Measurements from ENCODE around the gene MAPK7.

DNA sequence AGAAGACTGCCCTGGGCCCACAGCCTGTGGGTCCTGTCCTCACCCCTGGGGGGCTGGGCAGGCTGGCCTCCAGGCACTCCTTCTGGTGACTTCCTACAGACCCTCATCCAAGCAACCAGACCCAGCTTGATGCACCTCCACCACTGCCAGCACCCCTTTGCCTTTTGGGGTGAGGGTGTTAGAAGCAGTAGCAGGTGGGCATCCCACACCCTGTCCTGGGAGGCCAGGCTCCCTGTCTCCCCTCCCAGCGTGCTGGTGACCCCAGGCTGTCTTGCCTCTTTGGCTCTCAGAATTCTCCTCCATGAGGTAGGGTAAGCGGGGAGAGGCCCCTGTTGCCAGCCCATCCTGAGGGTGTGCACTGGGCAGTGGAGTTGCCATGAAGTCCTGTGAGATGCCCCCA, 49.2 kb upstream of the MAPK7 start:
- TF ChIP-seq, protein P1, sequence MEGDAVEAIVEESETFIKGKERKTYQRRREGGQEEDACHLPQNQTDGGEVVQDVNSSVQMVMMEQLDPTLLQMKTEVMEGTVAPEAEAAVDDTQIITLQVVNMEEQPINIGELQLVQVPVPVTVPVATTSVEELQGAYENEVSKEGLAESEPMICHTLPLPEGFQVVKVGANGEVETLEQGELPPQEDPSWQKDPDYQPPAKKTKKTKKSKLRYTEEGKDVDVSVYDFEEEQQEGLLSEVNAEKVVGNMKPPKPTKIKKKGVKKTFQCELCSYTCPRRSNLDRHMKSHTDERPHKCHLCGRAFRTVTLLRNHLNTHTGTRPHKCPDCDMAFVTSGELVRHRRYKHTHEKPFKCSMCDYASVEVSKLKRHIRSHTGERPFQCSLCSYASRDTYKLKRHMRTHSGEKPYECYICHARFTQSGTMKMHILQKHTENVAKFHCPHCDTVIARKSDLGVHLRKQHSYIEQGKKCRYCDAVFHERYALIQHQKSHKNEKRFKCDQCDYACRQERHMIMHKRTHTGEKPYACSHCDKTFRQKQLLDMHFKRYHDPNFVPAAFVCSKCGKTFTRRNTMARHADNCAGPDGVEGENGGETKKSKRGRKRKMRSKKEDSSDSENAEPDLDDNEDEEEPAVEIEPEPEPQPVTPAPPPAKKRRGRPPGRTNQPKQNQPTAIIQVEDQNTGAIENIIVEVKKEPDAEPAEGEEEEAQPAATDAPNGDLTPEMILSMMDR (IDR thresholded peaks at IDR 0.05), result no peak
- TF ChIP-seq EP300 (IDR thresholded peaks at IDR 0.05) (no peak), POLR2A (IDR thresholded peaks at IDR 0.05) (no peak)
